OCI-M2 (cell line): ENCODE results near the gene SCN7A.
A peak's percentile ranks its signal among the peaks of the same experiment; 100 is the strongest.

ENCODE experiments used
- DNase-seq: peaks from one replicate; lab custom pipeline; 2025; ENCODE audit not compliant: unreplicated experiment; lab: John Stamatoyannopoulos, UW

The SCN7A gene

DNA sequence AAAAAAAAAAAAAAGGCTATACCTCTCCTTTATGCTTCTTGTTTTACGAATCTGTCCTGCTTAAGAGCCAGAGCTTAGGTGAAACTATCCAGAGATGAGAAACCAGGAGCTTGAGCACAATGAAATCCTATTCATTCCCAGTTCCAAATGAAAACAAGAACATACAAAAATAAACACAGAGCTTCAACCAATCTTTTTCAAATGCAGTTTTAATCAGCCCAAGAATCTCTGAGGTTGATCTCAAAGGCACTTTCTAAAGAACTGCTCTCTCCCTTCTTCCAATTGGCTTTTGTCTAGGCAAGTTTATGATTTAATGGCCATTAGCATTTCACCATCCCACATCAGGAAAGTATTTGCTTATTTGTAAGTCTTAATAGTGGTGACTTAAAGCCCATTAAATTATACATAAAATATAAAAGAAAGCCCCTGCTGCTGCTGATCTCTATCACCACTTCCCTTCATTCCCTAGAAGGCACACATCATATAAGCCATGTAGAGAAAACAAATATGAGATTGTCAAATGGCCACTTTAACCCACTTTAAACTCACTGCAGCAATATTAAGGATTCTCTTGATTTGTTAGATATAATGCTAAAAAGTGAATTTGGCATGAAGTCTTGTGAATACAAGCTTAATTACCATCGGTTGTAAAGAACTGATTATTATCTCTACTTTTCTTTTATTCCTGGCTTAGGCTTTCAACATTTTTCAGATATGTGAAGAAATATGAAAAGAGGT lies 89.0 kb downstream of the SCN7A start:
- DNase-seq = no peak

DNA sequence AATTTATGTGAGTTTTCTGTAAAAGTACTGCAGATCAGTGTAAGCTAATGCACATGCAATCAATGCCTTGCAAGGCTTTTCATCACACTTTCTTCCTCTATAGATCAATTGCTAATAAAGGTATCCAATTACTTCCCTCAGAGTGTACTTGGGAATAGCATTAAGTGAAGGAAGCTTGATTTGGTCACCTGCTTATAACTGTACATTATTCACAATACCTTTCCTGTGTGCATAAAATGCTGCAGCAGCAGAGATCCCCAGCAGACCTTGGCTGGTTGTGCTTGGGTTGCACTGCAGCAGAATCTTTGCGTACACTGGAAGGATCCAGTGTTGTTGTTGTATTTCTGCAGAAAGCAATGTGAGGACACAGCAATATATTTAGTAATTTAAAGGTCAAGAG lies 99.8 kb downstream of the SCN7A start:
- DNase-seq = no peak

DNA sequence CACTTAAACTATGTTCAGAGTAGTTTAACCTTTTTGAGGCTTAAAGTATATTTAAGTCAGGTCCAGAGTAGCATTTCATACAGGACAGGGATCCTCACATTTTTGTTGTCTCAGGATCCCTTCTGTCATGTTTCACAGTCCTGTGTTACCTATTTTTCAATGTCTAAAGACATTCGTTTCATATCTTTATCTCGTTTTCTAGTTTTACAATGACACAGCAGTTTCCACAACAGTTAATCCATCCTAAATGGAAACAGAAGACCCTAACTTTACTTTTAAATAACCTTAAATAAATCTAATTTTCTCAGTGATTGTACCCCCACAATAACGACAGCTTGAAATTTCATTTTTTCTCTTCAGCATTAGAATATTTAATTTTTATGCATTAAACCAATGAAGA lies 101.0 kb downstream of the SCN7A start:
- DNase-seq = no peak

DNA sequence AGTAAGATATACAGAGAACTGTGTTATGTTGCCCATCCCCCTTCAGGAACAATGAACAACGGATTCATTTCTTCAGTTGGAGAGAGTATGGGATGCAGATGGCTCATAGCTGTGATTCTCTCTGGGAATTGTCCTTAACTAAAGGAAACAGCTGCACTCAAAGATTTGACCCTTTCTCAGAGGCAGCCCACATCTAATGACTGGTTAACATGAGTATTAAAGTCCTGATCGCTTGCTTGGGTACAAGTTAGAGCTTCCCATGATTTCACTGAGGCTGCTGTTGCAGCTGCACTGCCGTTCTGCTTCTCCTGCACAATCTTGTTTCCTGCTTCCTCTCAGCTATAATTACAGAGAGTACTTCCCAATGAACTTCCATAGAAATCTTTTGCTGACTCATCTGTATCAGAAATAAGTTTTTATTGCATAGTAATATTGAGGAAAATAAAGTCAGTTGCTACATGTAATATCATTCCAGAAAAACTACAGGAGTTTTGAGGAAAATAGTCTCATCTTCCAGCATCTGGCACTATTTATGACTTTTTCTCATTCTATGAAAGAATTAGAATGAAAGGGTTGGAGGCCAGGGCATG lies 105.5 kb downstream of the SCN7A start:
- DNase-seq = no peak

DNA sequence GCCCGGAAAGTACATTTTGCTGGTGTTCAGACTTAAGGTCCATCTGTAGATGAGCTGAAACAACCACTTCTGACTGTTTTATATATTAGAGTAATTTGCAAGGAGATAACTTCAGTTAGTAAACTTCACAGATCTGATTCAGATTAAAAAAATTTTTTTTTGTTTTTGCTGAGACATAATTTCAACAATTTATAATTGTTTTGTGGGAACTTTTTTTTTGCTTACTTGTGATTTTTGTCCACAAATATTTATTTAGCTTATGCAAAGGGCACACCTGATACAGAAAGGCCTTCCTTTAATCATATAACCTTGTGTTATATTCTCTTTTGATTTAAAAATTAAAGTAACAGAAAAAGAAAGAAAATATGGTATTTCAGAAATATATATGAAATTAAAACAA lies 108.7 kb downstream of the SCN7A start:
- DNase-seq = no peak

DNA sequence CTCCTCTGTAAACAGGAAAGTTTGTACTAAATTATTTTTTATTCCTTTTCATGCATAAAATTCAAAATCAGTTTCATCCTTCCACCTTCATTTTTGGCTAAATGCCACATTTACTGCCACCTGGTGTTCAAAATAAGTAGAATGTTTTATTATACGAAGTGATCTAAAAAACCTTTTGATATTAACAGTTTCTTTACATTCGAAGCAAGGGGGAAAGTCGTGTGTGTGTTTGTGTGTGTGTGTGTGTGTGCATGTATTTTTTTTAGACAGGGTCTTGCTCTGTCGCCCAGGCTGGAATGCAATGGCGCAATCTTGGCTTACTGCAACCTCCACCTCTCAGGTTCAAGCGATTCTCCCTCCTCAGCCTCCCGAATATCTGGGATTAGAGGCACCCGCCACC lies 109.3 kb downstream of the SCN7A start:
- DNase-seq = no peak

DNA sequence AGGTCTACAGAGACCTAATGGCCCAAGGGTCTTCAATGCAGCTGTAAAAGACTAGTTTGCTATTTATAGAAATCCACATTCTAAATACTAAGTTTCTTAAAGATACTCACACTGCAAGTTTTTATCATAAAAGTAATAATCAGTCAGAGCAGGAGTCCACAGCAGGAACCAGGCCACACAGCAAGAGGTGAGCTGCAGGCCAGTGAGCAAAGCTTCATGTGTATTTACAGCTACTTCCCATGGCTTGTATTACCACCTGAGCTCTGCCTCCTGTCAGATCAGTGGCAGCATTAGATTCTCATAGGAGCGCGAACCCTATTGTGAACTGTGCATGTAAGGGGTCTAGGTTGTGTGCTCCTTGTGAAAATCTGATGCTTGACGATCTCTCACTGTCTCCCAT lies 111.6 kb downstream of the SCN7A start:
- no peak for DNase-seq

DNA sequence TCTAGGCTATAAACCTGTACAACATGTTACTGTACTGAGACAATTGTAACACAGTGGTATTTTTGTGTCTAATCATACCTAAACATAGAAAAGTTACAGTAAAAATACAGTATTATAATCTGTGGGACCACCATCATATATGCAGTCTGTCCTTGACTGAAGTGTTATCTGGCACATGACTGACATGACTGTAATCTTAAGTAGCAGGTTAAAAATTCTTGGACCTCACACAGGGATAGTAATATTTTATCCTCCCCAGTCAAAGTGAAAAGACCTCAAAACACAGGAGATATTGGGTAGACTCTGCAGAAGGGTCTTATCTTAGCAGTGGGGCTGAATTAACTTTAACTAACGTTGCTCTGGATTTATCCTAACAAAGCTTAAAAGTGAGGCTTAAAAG lies 113.4 kb downstream of the SCN7A start:
- no peak for DNase-seq

DNA sequence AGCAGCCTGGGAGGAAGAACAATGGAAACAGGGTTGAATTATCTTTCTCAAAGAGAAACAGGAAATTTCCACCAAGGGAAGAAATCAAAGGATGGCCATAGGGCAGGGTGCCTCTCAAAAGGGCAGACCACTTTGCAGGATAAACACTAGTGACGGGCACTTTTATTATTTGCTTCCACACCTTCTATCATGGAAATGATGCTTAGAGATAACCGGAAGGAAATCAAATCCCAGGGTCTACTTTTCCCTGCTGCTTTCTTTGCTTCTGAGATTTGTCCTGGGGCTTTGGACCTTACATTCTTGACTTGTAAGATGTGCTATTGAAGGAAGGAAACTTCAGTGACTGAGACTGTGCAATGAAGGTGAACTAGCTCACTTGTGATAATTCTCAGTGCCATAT lies 117.2 kb downstream of the SCN7A start:
- DNase-seq = no peak

DNA sequence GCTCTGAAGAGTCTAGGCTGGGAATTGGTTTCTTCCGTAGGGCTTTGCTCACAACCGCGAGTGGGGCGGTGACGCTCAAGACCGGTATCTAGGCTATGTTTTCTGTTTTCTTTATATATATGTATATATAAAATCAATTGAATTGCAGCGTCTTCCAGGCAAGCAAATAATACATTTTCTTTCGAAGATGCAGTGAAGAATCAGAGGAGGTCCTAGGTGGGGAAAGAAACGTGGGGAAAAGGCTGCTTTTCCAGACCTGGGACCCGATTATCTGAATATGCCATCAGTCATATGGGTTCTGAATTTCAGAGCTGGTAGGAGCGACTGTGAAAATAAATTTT lies 117.6 kb downstream of the SCN7A start:
- no peak for DNase-seq

DNA sequence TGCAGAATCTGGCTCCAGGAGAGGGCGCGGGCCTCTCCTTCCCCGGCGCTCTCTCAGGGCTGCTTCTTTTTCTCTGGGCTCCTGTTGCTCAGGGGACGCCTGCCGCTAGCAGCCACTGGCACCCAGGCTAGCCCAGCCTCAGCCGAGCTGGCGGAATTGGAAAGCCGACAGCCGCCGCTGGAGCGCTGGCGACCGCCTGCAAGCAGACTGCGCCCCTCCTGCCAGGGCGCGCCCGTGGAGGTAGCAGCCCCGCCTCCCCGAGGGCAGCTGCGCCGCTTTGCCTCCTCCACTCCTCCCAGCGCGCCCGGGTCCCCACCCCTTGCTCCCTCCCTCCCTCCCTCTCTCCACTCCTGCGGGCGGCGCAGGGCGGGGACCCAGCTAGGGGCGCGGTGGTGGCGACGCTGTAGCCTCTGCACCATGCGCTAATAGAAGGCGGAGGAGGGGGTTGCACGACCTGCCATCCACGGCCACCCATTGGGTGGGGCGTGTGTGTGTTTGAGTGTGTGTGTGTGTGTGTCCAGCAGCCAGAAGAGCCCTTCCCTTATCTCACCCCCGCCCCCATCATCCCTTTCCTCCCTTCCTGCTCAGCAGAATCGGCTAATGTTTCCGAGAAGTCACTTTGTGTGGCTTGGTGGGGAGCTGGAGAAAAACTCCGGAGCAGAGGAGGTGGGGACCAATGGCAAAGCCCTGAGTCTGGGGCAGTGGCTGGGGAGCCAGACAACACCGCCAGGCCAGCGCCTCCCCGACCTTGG lies 118.1 kb downstream of the SCN7A start, which contains the start of gene SCN9A:
SCN9A (minus strand) TSS at position 209 of the 752 bp plus-strand sequence. CDS start 64,188 bp downstream, outside the sequence.
- peak; percentile 17 for DNase-seq

DNA sequence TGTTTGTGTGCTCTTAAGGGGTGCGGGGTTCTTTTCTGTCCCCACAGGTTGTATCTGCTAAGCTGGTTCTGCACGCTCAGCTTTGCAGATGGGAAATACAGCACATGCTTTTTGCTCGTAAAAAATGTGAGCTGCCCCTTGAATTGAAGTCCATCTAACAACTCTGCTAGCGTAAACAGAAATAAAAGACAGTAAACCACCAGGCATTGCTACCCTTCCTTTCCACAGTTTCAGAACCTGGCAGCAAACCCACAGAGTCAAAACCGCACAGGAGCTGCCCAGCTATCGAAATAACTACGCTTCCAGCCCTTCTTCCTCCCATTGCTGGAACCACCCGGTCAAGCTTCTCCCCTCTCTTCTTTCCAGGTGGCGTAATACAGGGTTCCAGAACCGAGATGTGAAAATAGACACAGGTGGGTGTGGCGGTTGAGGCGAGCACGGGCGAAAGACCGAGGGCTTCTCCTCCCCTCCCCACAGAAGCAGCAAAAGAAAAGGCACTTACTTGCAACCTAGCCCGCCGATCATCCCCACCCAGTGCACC lies 118.8 kb downstream of the SCN7A start:
- DNase-seq = no peak

DNA sequence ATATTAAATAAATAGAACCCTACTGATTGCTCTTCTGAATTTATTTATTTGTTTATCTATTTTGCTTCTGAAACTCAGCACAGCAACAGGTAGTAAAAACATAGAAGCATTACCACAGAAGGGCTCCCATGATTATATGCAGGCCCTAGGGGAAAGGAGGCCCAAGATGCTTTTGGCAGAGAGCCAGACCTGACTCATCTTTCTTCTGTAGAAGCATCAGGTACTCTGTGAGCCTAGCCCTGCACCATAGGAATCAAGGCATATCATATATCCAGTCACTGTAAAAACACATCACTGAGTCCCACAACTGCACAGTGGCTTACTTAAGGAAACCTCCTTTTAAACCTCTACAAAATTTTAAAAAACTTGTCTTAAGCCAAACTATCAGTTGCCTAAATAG lies 120.1 kb downstream of the SCN7A start:
- no peak for DNase-seq

DNA sequence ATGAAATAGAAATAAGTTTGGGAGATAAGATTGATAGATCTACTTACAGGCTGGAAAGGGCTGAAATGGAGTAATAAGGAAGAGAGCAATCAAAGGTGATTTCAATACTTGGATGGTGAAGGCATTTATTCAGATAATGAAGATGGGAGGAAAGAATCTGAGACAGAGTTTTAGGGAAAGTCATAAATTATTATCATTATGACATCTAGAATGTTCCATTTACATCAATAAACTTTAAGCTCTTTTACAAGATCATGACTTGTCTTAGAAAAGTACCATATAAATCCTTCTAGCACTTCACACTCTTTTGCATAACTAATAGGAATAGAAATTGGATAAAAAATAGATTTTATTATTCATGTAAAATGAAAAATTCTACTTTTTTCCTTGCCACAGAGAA lies 120.5 kb downstream of the SCN7A start:
- DNase-seq = no peak

DNA sequence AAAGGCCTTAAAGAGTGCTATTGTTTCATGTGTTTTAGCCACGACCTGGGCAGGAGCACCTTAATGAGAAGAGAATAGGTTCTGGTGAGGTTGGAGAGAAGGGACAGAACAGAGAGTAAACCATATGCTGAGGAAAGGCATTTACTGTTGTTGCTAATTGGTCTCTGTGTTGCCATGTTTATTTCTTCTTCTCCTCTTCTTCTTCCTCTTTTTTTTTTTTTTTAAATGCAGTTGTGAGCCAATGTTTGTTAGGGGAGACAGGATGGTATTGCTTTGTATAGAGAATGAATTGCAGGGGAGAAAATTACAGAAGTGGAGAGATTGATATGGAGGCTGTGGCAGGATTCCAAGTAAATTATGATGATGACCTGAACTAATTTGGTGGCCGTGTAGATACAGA lies 120.9 kb downstream of the SCN7A start:
- DNase-seq = no peak

DNA sequence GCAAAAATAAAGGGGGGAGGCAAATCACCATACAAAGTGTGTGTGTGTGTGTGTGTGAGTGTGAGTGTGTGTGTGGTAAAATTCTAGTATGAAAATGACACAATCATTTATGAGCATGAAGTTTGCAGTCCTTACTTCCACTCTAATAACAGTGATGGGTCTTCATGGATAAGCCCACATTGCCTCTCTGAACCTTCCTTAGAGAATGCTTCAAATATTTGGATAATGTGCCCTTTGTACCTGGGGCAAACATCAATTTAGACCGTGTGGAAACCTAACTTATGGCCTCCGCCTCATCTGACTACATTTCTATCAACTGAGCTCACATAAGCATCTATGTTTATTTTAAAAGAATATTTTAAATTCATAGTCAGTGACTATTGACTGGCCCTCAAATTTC lies 122.0 kb downstream of the SCN7A start:
- no peak for DNase-seq

DNA sequence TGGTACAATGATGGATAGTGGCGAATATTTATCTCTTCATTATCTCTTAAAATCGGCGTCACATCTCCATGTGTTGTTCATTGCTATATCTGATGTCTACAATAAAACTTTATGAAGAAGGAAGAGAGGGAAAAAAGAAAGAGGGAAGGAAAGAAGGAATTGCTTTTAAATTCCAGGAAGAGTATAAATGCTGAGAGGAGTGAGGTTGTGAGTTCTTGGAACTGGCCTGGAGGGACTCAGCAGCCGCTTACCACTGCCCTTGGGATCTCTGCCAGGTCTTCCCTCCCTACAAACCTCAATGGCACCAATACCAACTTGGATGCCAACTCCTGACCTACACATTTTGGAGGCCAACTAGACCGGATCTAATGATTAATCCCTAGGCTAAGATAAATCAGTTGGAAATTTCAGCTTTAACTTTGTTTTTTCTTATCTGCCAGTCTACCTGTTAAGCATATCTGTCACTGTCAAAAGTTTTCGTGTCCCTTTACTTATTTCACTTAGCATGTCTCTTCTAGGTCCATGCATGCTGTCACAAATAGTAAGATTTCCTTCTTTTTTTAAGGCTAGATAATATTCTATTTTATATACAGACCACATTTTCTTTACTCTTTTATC lies 128.1 kb downstream of the SCN7A start:
- no peak for DNase-seq

DNA sequence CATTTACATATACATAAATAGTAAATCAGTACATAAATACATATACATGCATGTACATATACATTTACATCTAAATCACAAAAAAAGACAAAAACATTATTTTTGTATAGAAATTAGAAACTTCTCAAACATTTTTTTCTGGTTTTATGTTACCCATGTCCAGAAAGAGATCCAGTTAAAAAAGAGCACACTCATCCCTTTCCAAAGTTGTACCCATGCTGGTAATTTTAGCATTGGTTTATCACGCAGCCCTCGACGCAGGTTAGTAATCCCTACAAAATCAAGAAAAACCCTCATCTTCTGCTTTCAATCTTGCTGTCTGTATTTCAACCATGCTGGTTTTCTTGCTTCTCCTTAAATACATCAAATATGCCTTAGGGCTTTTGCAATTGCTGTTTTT lies 128.8 kb downstream of the SCN7A start:
- no peak for DNase-seq

DNA sequence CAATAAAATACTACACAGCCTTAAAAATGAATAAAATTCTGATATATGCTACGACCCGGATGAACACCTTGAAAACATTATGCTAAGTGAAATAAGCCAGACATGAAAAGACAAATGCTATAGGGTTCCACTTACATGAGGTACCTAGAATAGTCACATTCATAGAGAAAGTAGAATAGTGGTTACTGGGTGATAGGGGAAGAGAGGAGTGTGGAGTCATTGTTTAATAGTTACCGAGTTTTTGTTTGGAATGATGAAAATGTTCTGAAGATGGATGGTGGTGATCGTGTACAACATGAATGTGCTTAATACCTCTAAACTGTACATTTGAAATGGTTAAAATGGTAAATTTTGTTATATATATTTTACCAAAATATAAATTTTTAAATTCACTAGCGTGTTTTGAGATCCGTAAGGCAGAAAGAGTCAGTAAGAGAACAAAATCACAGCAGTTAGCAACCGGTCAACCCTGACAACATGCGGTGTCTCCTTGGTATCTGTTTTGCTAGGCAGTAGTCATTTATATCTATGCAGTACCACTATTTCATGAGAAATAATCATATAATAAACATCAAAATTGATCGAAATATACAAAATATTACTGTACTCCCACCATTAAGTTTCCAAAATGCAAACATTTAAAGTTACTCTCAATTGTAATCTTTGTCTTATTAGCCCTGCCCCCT lies 129.4 kb downstream of the SCN7A start:
- DNase-seq = no peak

DNA sequence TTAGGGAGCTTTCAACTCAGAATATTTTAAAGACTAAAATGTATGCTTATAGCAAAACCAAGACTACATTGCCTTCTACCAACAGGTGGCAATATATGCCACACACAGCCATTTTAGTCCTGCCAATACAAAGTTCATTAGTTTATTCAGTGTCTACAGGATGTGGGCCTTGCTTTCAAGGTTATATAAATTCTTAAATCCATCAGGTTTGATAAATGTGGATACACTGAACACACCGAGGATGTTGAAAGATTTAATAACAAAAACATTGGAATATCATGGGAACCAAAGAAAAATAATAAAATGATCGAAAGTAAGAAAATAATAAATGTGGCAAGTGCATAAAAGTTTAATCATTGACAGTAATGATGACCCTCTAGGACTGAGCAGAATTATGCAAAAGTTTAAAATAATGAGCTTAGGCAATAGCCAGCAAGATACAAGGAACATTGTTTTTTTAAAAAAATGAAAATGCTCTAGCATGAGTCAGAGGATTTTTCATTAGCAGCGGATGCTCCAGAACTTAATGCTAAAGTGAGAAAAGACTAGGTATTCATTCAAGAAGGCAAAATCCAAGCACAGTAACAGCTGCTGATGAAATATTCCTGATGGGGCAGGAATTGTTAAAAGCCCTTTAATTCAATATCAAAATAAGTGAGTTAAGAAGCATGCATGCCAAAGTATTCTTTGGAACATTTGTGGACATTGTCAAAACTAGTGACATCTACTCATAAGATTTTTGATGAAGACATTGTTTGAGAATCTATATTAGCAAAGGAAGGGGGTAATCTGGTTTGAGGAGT lies 132.5 kb downstream of the SCN7A start:
- no peak for DNase-seq
